ENCODE data around the gene P2RY12.

Gene P2RY12

GRCh38 chr3:151307131-151307530, 77.4 kb downstream of the P2RY12 start:
- TF ChIP-seq POU2F2 (IDR thresholded peaks at IDR 0.05; ENCODE audit: low read depth, low read length) (no peak), PAX5 (IDR thresholded peaks at IDR 0.05; ENCODE audit: insufficient read depth, low read length, severe bottlenecking) (no peak), POLR2A (IDR thresholded peaks at IDR 0.05; ENCODE audit: low read depth, low read length) (no peak), POLR2AphosphoS5 (IDR thresholded peaks at IDR 0.05; ENCODE audit: low read depth, low read length) (no peak), SPI1 (IDR thresholded peaks at IDR 0.05; ENCODE audit: low read depth, low read length) (no peak), TAF1 (IDR thresholded peaks at IDR 0.05; ENCODE audit: low read depth, low read length) (no peak)
- FAIRE-seq, result no peak
- DNase-seq (ENCODE audit: insufficient read length, low spot score), result no peak

- DNase-seq (ENCODE audit: insufficient read length, low spot score), result no peak
- TF ChIP-seq POLR2AphosphoS5 (IDR thresholded peaks at IDR 0.05; ENCODE audit: low read depth, low read length) (no peak), POLR2A (IDR thresholded peaks at IDR 0.05; ENCODE audit: low read depth, low read length) (no peak)
- no peak for FAIRE-seq
Observed at GRCh38 chr3:151306168-151306810, 78.3 kb downstream of the P2RY12 start.

GRCh38 chr3:151305775-151306151, 78.8 kb downstream of the P2RY12 start:
- DNase-seq (ENCODE audit: insufficient read length, low spot score) (no peak), FAIRE-seq (no peak)
- no peak for TF ChIP-seq PAX5 (IDR thresholded peaks at IDR 0.05; ENCODE audit: insufficient read depth, low read length, severe bottlenecking)

- DNase-seq (ENCODE audit: insufficient read length, low spot score) (no peak), FAIRE-seq (no peak)
- TF ChIP-seq SPI1 (IDR thresholded peaks at IDR 0.05; ENCODE audit: low read depth, low read length), result no peak
- no peak for TF ChIP-seq PAX5 (IDR thresholded peaks at IDR 0.05; ENCODE audit: insufficient read depth, low read length, severe bottlenecking)
- TF ChIP-seq POLR2A (IDR thresholded peaks at IDR 0.05; ENCODE audit: low read depth, low read length), result no peak
- no peak for TF ChIP-seq POU2F2 (IDR thresholded peaks at IDR 0.05; ENCODE audit: low read depth, low read length)
- TF ChIP-seq POLR2AphosphoS5 (IDR thresholded peaks at IDR 0.05; ENCODE audit: low read depth, low read length), result no peak
Observed at GRCh38 chr3:151305060-151305774, 79.3 kb downstream of the P2RY12 start.

GRCh38 chr3:151303751-151304150, 80.8 kb downstream of the P2RY12 start:
- no peak for DNase-seq (ENCODE audit: insufficient read length, low spot score)
- FAIRE-seq, result no peak
- TF ChIP-seq PAX5 (IDR thresholded peaks at IDR 0.05; ENCODE audit: insufficient read depth, low read length, severe bottlenecking), result no peak
- no peak for TF ChIP-seq POLR2A (IDR thresholded peaks at IDR 0.05; ENCODE audit: low read depth, low read length)
- no peak for TF ChIP-seq POU2F2 (IDR thresholded peaks at IDR 0.05; ENCODE audit: low read depth, low read length)
- no peak for TF ChIP-seq POLR2AphosphoS5 (IDR thresholded peaks at IDR 0.05; ENCODE audit: low read depth, low read length)
- TF ChIP-seq TAF1 (IDR thresholded peaks at IDR 0.05; ENCODE audit: low read depth, low read length), result no peak
- TF ChIP-seq SPI1 (IDR thresholded peaks at IDR 0.05; ENCODE audit: low read depth, low read length), result no peak

- FAIRE-seq, result no peak
- TF ChIP-seq TAF1 (IDR thresholded peaks at IDR 0.05; ENCODE audit: low read depth, low read length), result no peak
- no peak for DNase-seq (ENCODE audit: insufficient read length, low spot score)
Observed at GRCh38 chr3:151301787-151302186, 82.8 kb downstream of the P2RY12 start.

GRCh38 chr3:151300539-151300938, 84.0 kb downstream of the P2RY12 start:
- no peak for FAIRE-seq
- no peak for DNase-seq (ENCODE audit: insufficient read length, low spot score)
- no peak for TF ChIP-seq TAF1 (IDR thresholded peaks at IDR 0.05; ENCODE audit: low read depth, low read length)
- no peak for TF ChIP-seq POLR2A (IDR thresholded peaks at IDR 0.05; ENCODE audit: low read depth, low read length)
- no peak for TF ChIP-seq SPI1 (IDR thresholded peaks at IDR 0.05; ENCODE audit: low read depth, low read length)
- no peak for TF ChIP-seq POU2F2 (IDR thresholded peaks at IDR 0.05; ENCODE audit: low read depth, low read length)
- no peak for TF ChIP-seq PAX5 (IDR thresholded peaks at IDR 0.05; ENCODE audit: insufficient read depth, low read length, severe bottlenecking)

GRCh38 chr3:151299006-151299405, 85.5 kb downstream of the P2RY12 start:
- DNase-seq (ENCODE audit: insufficient read length, low spot score) (no peak), FAIRE-seq (no peak)
- no peak for TF ChIP-seq POU2F2 (IDR thresholded peaks at IDR 0.05; ENCODE audit: low read depth, low read length)
- TF ChIP-seq SPI1 (IDR thresholded peaks at IDR 0.05; ENCODE audit: low read depth, low read length), result no peak
- no peak for TF ChIP-seq PAX5 (IDR thresholded peaks at IDR 0.05; ENCODE audit: insufficient read depth, low read length, severe bottlenecking)
- no peak for TF ChIP-seq TAF1 (IDR thresholded peaks at IDR 0.05; ENCODE audit: low read depth, low read length)
- TF ChIP-seq POLR2AphosphoS5 (IDR thresholded peaks at IDR 0.05; ENCODE audit: low read depth, low read length), result no peak

- TF ChIP-seq PAX5 (IDR thresholded peaks at IDR 0.05; ENCODE audit: insufficient read depth, low read length, severe bottlenecking), result no peak
- no peak for TF ChIP-seq SPI1 (IDR thresholded peaks at IDR 0.05; ENCODE audit: low read depth, low read length)
- no peak for TF ChIP-seq POLR2AphosphoS5 (IDR thresholded peaks at IDR 0.05; ENCODE audit: low read depth, low read length)
- TF ChIP-seq POLR2A (IDR thresholded peaks at IDR 0.05; ENCODE audit: low read depth, low read length), result no peak
- no peak for TF ChIP-seq POU2F2 (IDR thresholded peaks at IDR 0.05; ENCODE audit: low read depth, low read length)
- no peak for TF ChIP-seq TAF1 (IDR thresholded peaks at IDR 0.05; ENCODE audit: low read depth, low read length)
- DNase-seq (ENCODE audit: insufficient read length, low spot score) (no peak), FAIRE-seq (no peak)
Observed at GRCh38 chr3:151297429-151297828, 87.1 kb downstream of the P2RY12 start.

- DNase-seq (ENCODE audit: insufficient read length, low spot score), result no peak
- TF ChIP-seq PAX5 (IDR thresholded peaks at IDR 0.05; ENCODE audit: insufficient read depth, low read length, severe bottlenecking), result no peak
- no peak for FAIRE-seq
Observed at GRCh38 chr3:151296226-151296625, 88.3 kb downstream of the P2RY12 start.

- DNase-seq (ENCODE audit: insufficient read length, low spot score) (no peak), FAIRE-seq (no peak)
- TF ChIP-seq TAF1 (IDR thresholded peaks at IDR 0.05; ENCODE audit: low read depth, low read length) (no peak), PAX5 (IDR thresholded peaks at IDR 0.05; ENCODE audit: insufficient read depth, low read length, severe bottlenecking) (no peak), POU2F2 (IDR thresholded peaks at IDR 0.05; ENCODE audit: low read depth, low read length) (no peak), SPI1 (IDR thresholded peaks at IDR 0.05; ENCODE audit: low read depth, low read length) (no peak), POLR2AphosphoS5 (IDR thresholded peaks at IDR 0.05; ENCODE audit: low read depth, low read length) (no peak), POLR2A (IDR thresholded peaks at IDR 0.05; ENCODE audit: low read depth, low read length) (no peak)
Observed at GRCh38 chr3:151293127-151293526, 91.4 kb downstream of the P2RY12 start.
